NCI-H526 (cell line): ENCODE results near the gene KRTAP10-10.
"Not testable (repeated sequence)": the region's sequence is repeated elsewhere in the genome, so short reads cannot be mapped to it uniquely, and the experiment has no call there.

Source experiments
- DNase-seq, 2 experiments: peaks; one replicate each; lab custom pipeline; 2025; lab: John Stamatoyannopoulos, UW

KRTAP10-10 gene

GRCh38 chr21:44650973-44651675, 14.0 kb downstream of the KRTAP10-10 start:
- DNase-seq, result no peak

DNA sequence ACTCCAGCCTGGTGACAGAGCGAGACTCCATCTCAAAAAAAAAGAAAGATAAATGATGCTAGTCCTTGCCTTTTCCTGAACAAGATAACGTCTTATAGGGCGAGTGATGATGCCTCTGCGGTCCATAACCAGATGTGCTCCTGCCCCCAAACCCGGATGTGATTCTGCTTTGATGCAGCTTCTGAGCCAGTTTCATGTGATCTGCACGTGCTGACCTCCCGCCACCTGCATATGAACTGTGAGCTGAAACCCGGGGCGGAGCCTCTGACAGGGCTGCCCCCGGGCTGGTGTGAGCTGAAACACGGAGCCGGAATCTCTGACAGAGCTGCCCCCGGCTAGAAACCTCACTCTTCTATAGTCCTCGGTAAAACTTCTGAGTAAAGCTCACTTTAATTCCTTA, 16.0 kb downstream of the KRTAP10-10 start:
- DNase-seq, result peak in 1 of 2 experiments; percentile 3

- DNase-seq, result no peak
These were observed 16.8 kb downstream of the KRTAP10-10 start for GRCh38 chr21:44653656-44654575.

DNA sequence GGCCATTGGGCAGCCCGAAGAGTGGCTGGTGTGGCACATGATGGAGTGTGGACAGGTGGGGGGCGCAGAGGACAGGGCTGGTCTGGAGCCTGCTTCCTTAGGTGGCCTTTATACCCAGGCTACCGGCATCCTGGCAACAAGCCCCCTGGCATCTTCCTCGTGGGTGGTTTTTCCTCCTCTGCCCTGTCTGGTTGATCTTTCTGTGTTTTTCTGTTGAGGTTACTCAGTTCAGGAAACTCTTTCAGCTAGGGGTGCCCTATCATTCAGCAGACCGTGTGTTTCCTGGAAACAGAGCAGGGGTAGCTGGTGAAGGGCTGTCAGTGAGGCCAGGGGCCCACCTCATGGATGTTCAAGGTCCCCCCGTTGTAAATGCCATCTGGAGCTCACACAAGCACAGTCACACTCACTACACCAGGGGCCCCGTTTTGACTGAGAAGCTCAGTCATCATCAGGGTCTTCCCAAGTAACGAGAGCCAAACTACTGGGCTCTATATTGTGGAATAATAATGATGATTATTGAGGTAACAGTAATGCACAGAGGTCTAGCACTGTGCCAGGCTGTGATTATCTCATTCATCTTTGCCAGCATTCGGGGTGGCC, 17.5 kb downstream of the KRTAP10-10 start, which contains the start of gene KRTAP12-4:
KRTAP12-4 (minus strand) TSS at position 84 of the 600 bp plus-strand sequence; CDS start at position 39, 45 bp downstream.
- DNase-seq, result no peak

DNA sequence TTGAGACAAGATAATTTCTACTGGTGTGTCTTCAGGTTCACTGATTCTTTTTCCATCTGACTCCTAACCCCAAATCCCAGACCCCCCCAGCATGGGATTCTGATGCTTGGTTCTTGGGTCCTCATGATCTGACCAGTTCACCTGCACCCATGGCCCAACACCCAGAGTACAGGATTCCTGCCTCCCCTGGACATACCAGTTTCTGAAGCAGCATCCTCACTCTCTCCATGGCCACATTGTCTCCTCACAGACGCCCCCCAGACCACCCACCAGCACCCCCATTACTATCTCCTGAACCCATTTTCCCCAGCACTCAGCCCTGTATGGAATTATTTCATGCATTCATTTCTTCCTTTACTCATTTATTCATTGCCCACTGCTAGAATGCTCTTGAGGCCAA, 19.7 kb downstream of the KRTAP10-10 start:
- DNase-seq, result no peak

GRCh38 chr21:44657635-44658540, 20.7 kb downstream of the KRTAP10-10 start, which contains the start of gene KRTAP12-3:
TSS of gene KRTAP12-3 (plus strand) at chr21:44657932. CDS start at chr21:44657980, 48 bp downstream.
- DNase-seq, result no peak

- no peak for DNase-seq
These were observed 21.4 kb downstream of the KRTAP10-10 start for GRCh38 chr21:44658541-44658910.

DNA sequence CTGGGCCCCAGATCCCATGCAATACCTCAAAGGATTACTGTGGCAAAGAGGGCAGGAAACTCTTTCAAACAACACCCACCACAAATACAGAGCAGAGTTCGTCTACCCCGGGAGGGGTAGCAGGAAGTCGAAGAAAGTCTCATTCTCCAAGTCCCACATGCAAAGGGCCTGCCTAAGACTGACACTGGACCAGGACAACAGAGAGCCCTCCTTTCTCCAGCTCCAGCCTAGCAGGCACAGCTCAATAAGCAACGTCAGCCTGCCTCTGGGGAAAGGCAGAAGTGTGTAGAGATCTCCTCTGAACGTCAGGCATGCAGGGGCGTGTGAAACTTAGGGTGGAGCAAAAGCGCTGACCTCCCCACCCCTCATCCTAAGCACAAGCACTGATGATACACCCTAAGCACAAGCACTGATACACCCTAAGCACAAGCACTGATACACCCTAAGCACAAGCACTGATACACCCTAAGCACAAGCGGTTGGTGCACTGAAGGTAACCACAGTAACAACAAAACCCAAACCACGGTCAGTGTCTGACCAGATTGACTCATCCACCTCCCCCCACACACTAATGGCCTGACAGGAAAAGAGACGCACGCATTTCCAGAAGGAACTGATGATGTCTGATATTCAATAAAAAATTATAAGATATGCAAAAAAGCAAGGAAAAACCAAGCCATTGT, 21.9 kb downstream of the KRTAP10-10 start:
- no peak for DNase-seq

DNA sequence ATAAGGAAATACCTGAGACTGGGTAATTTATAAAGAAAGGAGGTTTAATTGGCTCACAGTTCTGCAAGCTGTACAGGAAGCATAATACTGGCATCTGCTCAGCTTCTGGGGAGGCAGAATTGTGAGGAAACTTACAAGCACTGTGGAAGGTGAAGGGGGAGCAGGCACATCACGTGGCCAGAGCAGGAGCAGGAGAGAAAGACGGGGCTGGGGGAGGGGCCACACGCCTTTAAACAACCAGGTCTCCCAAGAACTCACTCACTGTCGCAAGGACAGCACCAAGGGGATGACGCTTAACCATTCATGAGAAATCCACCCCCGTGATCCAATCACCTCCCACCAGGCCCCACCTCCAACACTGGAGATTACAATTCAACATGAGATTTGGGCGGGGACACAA, 24.4 kb downstream of the KRTAP10-10 start:
- not testable (repeated sequence) for DNase-seq

DNA sequence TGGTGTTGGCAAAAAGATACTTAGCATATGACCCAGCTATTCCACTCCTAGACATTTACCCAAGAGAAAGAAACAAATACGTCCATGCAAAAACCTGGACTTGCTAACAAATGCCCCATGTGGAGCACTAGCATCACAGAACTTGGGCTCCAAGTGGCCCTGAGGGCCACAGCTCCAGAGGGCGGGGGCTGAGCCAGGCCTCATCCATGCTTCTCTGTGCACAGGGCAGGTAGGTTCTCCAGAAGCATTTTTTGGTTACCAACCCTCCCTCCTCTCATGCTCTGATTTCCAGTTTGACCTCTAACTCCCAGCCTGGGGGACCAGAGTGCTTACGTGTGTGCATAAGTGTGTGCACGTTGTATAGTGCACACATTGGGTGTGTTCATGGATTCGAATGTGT, 27.5 kb downstream of the KRTAP10-10 start:
- DNase-seq, result no peak

GRCh38 chr21:44666401-44667320, 29.5 kb downstream of the KRTAP10-10 start, which contains the start of gene KRTAP12-2:
TSS of gene KRTAP12-2 (minus strand) at chr21:44666927. CDS start at chr21:44666886, 41 bp downstream.
- DNase-seq, result no peak

DNA sequence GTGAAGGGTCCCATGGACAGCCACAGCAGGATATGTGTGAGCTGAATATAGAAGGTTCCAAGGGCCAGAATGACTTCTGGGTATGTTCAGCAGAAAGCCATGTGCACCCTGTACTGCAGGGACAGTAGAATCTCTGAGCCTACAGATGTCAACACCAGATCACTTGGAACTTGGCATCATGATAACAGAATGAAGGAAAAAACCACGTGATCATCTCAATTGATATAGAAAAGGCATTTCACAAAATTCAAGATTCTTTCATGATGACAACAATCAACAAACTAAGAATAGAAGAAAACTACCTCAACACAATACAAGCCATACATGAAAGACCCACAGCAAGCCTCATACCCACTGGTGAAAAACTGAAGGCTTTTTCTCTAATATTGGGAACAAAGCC, 30.5 kb downstream of the KRTAP10-10 start:
- no peak for DNase-seq

DNA sequence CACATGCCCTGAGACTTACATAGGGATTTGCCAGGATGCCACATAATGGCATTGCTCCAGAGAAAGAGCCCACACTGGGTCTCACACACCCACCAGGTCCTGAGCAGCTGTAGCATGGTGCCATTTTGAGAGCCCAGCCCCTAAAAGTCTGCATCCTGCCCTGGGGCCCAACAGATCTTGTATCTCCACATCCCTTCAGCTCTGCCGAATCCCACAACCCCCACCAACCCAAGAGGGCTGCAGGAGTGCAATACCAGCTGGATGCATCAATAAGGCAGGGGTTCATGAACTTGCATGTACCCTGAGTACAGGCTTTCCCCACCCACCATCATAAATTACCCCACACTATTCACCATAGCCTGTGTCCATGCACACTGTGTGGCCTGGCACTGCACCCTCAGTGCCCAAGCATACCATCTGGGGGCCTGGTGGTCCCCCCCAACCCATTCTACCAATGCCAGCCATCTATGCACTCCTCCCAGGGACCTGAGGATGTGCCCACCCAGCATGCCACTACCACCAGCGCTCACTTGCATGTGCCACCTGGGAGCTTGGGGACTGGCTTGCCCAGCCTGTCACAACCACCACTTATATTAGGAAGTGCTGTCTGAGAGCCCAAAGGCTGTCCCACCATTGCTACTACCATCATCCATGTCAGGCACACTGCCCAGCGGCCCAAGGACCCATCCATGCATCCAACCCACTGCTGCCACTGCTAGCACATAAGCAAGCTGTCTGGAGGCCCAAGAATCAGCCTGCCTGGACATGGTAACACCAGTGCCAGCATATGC, 33.7 kb downstream of the KRTAP10-10 start:
- DNase-seq, result no peak

- no peak for DNase-seq
These were observed 34.8 kb downstream of the KRTAP10-10 start for GRCh38 chr21:44671911-44672310.

DNA sequence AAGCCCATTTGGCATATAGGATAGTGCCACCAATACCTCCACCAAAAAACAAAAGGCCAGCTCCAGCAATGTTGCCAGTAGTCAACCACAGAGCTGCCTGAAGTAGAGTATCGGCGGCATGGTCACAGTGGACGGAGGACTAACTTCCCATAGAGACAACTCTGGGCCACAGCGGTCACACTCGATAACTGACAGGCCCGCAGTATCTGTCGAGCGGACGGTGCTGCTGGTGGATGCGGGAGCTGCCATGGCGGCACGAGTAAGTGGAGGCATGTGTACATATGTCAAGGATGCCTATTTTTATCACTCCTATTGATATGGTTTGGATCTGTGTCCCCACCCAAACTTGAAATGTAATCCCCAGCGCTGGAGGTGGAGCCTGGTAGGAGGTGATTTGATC, 40.7 kb downstream of the KRTAP10-10 start:
- no peak for DNase-seq

- no peak for DNase-seq
These were observed 44.0 kb downstream of the KRTAP10-10 start for GRCh38 chr21:44681152-44681551.

DNA sequence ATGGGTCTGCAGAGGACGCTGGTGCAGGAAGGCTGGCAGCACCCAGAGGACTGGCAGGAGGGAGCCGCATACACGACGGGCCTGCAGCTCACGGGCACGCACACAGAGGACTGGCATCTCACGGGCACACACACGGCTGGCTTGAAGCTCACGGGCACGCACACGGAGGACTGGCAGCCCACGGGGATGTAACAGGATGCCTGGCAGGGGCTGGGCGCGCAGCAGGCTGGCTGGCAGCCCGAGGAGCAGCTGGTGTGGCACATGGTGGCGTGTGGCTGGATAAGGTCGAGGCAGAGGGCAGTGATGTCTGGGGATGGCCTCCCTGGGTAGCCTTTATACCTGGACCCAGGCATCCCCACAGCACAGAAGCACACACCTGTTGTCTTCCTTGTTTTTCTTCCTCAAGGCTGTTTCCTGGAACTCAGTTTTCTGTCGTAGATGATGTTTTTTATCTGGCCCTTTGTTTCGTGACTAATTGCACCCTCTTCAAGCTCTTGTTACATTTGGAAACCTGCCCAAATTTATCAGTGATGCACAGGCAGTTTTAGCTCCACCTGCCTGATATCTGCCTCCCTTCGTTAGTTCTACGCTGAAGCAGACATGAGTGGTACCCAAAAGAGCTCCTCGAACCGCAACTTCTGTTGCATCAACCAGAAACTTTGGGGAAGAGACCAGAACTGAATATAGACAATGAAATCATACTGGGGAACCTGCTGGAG, 44.9 kb downstream of the KRTAP10-10 start, which contains the start of gene KRTAP12-1:
KRTAP12-1 (minus strand) TSS at position 303 of the 719 bp plus-strand sequence; CDS start at position 263, 40 bp downstream.
- DNase-seq, result no peak

DNA sequence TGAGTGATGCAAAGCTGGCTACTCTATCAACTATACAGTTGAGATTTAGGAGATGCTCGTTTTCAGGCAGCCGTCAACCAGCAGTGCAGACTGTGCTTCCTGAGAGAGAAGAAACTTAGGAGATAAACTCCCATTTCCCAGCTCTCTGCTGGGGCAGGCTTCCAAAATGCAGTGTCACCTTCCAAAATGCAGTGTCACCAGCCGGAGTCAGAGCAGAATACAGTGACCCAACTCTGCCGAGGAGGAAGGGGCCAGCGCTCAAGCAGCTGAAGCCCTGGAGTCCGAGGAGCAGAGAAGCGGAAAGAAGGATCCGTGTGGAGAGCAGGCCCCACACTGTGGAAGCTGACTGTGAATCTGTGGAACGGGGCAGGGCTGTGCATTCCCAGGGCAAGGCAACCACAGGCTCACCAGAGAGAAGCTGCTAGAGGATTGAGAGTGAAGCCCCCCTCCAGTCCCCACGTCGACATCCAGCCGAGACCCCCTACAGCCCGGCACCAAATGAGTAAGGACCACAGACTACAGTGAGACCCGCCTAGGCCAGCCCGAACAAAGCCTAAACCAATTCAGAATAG, 45.5 kb downstream of the KRTAP10-10 start:
- DNase-seq, result no peak
